ENCODE measurements around the gene TGM2.
"Not testable (repeated sequence)": the region's sequence is repeated elsewhere in the genome, so short reads cannot be mapped to it uniquely, and the experiment has no call there.

The TGM2 gene

DNA sequence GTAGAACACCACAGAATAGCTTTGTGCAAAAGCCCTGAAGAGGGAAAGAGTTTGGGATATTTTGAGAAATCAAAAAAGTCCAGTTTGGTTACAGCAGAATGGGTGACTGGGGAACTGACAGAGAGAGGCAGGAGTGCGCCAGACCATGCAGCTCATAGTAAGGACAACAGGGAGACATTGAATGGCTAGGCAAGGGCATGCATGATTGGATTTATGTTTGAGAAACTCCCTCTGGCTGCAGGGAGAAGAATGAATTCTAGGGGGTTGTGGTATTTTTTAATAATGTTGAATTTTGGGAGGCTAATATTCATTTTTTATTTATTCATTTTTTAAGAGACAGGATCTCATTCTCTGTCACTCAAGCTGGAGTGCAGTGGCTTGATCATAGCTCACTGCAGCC is 49.9 kb downstream of the TGM2 start:
- DNase-seq (ENCODE audit: low spot score), result no peak

DNA sequence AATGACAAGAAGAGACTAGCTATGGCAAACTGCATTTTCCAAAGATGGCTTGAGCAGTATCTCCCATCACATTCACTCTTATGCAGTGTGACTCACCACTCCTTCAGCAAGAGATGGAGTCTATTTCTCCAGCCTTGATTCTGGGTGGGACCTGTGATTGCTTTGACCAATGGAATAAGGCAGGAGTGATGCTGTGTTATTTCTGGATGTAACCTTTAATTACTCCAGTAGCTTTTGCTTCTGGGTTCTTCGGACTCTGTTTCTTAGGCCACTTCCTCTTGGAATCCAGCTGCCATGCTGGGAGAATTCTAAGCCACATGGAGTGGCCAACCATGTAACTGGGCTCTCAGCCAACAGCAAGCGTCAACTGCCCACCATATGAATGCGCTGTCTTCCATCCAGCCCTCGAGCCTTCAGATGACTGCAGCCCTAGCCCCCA is 50.7 kb downstream of the TGM2 start:
- DNase-seq (ENCODE audit: low spot score), result no peak

DNA sequence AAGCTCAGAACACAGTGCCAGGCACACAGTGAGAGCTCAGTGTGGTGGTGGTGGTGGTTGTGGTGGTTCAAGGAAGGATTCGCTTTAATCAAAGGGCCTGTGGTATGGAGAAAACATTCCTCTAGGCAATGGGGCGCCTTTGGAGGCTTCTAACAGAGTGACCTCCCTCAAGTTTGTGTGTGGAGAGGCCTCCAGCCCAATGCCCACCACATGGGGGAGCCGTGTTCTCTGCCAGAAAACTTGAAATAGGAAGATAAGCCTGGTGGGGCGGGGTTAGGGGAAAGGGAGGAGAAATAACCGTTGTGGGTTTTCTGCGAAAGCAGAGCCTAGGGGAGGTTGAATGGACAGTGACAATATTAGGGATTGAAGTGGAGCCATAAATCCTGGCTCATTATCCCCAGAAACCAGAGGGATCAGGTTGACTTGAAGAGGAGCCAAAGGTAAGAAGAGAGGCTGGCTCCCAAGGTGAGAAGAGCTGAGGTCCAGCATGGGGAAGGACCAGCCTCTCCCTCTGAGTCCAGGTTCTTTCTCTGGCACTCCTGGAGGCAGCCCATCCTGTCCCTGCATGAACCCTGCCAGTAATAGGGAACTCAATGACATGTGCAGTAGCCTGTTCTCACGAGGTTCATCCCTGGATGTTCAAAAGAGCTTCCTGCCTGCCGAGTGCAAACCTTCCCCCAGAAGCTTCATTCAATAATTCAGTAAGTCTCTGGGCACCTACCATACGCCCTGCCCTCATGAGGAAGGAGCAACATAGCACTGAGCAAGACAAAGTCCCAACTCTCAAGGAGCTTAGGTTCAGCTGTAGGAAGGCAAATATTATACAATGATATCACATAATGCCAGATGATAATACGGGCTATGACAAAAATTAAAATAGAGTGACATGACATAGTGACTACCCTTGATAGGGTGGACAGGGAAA is 51.4 kb downstream of the TGM2 start:
- peak; percentile 14 for DNase-seq (ENCODE audit: low spot score)

DNA sequence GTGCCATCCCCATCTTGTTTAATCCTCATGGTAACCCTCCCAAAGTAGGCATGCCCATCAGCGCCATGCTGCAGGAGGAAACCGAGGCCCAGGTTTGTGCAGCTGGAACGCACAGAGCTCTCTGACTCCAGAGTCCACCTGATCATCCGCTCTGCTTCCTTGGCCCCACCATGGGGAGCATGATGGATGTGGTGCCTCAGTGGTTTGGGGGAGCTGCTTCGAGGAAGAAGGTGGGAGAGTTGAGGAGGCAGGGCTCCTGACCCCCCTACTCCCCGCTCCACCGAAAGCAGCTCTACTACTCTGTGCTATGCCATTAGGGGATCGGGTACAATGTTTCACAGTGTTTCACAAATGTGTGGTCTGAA is 52.2 kb downstream of the TGM2 start:
- DNase-seq (ENCODE audit: low spot score), result no peak

DNA sequence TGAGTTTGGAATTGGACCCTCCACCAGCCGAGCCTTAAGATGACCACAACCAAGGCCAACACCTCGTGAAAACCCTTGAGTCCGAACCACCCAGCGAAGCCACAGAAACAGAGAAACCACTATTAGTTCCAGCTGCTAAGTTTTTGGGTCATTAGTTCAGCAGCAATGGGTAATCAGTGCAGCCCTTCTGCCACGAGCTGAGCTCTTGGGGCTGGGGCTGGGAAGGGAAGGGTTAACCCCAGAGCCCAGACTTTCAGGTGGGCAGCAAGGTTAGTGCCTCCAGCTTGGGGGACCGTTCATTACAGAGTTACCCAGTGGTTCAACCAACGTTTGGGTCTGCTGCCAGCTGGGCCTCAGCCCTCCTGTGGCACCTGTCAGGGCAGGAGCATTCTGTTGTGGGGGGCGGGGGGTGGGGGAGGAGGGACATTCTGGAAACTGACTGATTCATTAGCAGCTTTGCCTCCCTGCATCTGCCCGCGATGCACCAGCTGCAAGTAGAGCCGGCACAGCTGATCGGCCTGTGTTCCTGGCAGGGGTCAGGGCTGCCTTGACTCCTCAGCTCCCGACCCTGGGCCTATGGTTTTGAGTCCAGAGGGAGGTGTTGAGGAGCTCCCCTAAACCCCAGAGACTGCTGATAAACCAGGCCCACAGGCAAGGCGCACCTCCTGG is 52.7 kb downstream of the TGM2 start:
- no peak for DNase-seq (ENCODE audit: low spot score)

DNA sequence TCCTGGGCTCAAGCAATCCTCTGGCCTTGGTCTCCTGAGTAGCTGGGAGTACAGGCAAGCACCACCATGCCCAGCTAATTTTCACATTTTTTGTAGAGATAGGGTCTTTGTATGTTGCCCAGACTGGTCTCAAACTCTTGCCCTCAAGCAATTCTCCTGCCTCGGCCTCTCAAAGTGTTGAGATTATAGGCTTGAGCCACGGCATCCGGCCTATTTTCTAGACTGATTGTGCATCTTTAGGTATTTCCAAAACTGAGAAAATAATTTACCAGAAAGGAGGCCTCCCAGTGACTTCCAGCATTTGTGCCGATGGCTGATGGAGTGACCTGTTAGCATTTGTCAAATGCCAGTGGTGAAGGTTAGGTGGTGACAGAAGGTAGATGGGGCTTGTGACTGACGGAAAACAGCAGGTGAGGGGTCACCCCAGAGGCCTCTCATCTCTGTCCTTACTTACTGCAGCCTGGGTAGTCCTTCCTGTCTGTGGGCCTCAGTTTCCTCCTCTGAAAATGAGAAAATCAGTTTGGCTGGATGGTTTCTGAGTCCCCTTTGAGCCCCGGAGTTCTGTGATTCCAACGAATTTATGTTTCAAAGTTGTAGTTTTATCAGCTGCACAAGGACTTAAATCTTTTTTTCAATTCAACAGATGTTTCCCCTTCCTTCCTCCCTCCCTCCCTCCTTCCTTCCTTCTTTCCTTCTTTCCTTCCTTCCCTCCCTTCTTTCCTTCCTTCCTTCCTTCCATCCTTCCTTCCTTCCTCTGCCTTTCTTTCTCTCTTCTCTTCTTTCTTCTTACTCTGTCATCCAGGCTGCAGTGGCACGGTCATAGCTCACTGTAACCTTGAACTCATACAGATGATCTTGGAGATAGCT is 53.5 kb downstream of the TGM2 start:
- no peak for DNase-seq (ENCODE audit: low spot score)

GRCh38 chr20:38110525-38111178 is 54.4 kb downstream of the TGM2 start:
- no peak for DNase-seq (ENCODE audit: low spot score)

DNA sequence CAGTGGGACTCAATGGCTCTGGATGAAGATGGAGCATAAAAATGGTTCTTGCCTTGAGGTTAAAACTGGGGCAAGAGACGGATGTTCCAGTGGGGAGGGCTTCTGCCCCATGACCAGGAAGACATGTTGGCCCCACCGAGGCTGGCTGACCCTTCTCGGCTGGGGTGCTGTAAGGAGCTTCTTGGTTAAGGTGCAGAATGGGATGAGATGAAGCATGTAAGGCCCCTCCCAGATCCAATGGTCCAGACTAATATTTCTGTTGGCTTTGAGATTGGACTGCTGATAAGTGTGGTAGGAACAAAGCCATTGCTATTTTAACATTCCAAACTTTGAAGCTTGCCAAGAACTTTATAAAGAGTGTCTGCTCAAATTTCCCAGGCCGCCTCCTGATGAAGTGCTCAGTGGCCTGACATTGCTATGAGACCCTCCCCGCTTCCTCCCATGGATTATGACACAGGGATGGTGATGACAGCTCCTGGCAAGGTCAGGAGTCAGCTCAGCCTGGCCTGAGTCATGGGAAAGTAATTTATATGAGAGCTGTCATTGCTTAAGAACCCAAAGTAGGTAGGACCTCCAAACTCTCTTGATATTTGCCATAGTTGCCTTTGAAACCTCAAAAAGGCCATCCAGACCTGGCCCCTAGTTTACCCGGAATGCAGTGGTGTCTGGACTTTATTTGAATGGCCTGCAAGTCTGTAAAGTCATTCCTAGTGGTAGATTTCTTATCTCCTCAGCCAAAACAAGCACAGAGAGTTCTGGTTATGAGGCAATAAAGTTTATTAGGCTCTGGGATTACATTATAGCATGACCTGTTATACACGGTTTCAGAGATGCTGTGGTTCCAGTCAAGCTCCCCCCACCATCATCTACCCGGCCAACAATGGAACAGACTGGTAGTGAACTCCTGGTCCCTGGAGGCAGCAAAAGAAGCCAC is 55.2 kb downstream of the TGM2 start:
- no peak for DNase-seq (ENCODE audit: low spot score)

- DNase-seq (ENCODE audit: low spot score), result no peak
These were observed 56.0 kb downstream of the TGM2 start for GRCh38 chr20:38108986-38109541.

GRCh38 chr20:38108438-38108985 is 56.6 kb downstream of the TGM2 start:
- no peak for DNase-seq (ENCODE audit: low spot score)

GRCh38 chr20:38107916-38108315 is 57.2 kb downstream of the TGM2 start:
- not testable (repeated sequence) for DNase-seq (ENCODE audit: low spot score)

- not testable (repeated sequence) for DNase-seq (ENCODE audit: low spot score)
These were observed 57.7 kb downstream of the TGM2 start for GRCh38 chr20:38107386-38107785.

GRCh38 chr20:38106461-38106860 is 58.6 kb downstream of the TGM2 start:
- no peak for DNase-seq (ENCODE audit: low spot score)

DNA sequence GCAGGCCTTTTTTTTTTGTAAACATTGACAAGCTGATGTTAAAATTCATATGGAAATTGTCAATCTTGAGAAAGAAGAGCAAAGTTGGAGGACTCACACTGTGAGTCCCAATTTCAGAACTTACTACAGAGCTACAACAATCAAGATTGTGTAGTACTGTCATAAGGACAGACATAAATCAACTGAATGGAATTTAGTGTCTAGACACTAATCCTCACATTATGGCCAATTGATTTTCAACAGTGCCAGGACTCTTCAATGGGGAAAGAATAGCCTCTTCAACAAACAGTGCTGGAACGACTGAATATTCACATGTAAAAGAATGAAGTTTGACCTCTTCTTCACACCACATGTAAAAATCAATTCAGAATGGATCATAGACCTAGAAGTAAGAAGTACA is 60.8 kb downstream of the TGM2 start:
- DNase-seq (ENCODE audit: low spot score), result no peak

DNA sequence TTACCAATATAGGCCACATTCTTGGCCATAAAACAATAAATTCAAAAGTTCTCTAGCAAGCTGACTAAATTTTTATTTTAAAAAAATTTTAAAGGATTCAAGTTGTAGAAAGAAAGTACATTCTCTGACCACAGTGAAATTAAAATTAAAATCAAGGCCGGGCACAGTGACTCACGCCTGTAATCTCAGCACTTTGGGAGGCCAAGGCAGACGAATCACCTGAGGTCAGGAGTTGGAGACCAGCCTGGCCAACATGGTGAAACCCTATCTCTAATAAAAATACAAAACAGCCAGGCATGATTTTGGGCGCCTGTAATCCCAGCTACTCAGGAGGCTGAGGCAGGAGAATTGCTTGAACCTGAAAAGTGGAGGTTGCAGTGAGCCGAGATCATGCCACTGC is 62.9 kb downstream of the TGM2 start:
- not testable (repeated sequence) for DNase-seq (ENCODE audit: low spot score)

DNA sequence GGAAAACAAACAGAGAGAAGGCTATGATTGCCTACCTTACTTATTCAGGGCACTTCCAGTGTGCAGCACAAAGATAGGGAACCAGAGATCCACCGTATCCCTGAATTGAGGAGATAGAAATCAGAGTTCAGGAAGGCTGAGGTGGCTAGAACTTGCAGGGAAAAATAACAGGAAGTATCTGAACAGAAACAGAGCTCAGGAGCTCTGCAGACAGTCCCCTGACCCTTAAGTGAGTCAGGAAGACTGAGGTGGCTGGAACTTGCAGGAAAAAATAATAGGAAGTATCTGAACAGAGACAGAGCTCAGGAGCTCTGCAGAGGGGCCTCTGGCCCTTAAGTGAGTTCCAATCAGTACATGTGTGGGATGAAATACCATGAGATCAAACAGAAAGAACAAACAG is 66.1 kb downstream of the TGM2 start:
- no peak for DNase-seq (ENCODE audit: low spot score)

DNA sequence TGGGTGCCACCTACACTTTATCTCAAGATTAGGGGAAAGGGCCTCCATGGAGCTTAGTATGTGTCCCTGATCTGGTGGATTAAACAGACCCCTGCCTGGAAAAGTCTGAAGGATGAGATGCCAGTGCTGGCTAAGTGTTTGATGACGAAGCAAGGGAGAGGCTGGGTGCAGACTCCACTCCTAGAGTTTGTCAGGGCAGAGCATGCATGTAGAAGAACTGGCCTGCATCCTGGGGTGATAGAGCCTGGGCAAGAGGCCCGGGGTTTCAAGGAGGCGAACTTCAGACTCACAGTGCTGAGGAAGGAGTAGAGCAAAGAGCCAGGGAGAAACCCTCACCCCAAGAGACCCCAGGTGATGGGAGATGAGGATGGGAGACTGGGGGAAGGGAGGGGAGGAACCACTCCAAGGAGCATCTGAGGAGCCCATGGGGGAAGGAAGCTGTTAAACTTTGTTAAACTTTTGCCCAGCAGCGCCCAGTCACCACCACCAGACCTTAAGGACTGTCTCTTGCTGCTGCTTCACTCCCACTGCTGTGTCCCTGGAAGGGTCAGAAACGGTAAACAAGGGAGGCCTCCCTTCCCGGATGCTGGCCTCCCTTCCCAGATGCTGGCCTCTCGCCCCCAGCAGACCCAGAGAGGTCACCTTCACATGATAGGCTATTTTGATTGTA is 69.9 kb downstream of the TGM2 start:
- DNase-seq (ENCODE audit: low spot score), result no peak

GRCh38 chr20:38094373-38094891 is 70.6 kb downstream of the TGM2 start:
- peak; percentile 84 for DNase-seq (ENCODE audit: low spot score)

DNA sequence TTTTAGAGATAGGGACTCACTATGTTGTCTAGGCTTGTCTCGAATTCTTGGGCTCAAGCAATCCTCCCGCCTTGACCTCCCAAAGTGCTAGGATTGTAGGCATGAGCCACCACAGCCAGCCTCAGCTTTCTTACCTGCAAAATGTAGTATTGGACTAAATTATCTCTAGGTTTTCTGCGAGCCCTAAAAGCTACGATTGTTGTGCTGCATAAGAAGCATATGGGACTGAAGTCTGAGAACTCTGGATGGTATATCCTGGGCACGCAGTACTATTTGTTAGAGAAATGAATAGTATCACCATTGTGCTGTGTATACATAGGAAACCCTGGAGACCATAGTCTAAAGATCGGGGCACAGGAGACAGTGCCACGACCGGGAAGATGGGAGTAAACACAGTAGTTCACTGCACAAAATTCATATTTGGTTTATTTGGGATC is 71.4 kb downstream of the TGM2 start:
- no peak for DNase-seq (ENCODE audit: low spot score)

All from activated CD4-positive, alpha-beta T cell treated with anti-CD3 and anti-CD28 coated beads, Interleukin-2, Interleukin-4, amounts not matched to agents 100 ng/mL and 50 ng/mL, durations not matched to agents 16 hours and 8 hours (primary cell).